ENCODE measurements around the gene SPARCL1. TPM values are rescaled to one million over a fixed set of nuclear protein-coding genes. Genes with fewer than 3 reads are reported as not detected.

SPARCL1 gene
- total RNA-seq, 6 experiments from 2014 or later, result not detected

DNA sequence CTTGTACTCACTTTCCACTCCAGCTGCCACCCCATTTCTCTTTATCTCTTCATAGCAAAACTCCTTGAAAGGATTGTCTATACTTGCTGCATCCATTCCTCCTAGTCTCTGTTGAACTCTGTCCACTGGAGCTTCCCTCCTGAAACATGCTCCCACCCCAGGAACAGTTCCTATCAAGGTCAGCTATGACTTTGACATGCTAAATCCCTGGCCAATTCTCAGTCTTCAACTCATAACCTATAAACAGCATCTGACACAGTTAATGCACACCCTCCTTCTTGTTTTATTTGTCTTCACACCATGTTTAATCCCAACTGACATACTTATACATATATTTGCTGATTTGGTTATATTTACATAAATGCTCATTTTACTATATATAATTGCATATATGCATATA, 47.8 kb downstream of the SPARCL1 start:
- no peak overlapping the region for H3K27ac Mint-ChIP-seq
- no peaks in the 10 kb centered on the region for H3K4me1 Mint-ChIP-seq (ENCODE audit: low read depth)
- TF ChIP-seq, protein P1, sequence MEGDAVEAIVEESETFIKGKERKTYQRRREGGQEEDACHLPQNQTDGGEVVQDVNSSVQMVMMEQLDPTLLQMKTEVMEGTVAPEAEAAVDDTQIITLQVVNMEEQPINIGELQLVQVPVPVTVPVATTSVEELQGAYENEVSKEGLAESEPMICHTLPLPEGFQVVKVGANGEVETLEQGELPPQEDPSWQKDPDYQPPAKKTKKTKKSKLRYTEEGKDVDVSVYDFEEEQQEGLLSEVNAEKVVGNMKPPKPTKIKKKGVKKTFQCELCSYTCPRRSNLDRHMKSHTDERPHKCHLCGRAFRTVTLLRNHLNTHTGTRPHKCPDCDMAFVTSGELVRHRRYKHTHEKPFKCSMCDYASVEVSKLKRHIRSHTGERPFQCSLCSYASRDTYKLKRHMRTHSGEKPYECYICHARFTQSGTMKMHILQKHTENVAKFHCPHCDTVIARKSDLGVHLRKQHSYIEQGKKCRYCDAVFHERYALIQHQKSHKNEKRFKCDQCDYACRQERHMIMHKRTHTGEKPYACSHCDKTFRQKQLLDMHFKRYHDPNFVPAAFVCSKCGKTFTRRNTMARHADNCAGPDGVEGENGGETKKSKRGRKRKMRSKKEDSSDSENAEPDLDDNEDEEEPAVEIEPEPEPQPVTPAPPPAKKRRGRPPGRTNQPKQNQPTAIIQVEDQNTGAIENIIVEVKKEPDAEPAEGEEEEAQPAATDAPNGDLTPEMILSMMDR (IDR thresholded peaks at IDR 0.05), result no peak
- H3K27me3 Mint-ChIP-seq (ENCODE audit: insufficient read depth), result no peaks in the 10 kb centered on the region
- DNase-seq, result no peak
- no peaks in the 10 kb centered on the region; the same call in 1 of the 2 replicates for H3K9me3 Mint-ChIP-seq
- H3K4me3 Mint-ChIP-seq, result no peak overlapping the region
- no peaks in the 10 kb centered on the region for H3K36me3 Mint-ChIP-seq (ENCODE audit: low read depth)

DNA sequence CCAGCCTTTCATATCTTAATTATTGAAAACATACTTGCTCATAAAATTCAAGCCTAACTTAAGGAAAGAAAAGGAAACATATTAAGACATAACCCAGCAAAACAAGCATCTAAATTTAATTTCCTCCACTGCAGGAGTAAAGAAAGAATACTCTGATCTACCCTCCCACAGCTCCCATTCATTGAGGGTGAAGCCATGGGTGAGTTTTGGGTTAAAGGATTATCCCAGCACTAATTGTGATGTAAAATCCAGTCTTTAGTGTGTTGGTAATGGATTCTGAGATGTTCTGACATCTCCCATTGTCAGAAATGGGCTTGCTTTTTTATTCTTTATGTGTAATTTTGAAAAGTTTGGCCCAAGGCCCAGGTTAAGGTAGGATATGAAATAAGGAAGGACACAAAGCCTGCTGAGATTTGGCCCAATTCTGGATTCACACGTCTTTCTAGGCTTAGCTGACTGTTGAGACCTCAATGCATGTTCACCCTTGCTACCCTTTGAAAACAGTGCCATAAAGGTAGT, 50.4 kb downstream of the SPARCL1 start:
- Mint-ChIP-seq H3K4me3 (no peak overlapping the region), H3K4me1 (ENCODE audit: low read depth) (no peaks in the 10 kb centered on the region), H3K9me3 (no peaks in the 10 kb centered on the region), H3K27ac (no peak overlapping the region), H3K36me3 (ENCODE audit: low read depth) (no peaks in the 10 kb centered on the region), H3K27me3 (ENCODE audit: insufficient read depth) (no peaks in the 10 kb centered on the region)
- TF ChIP-seq, protein P1 (IDR thresholded peaks at IDR 0.05), result no peak
- no peak for DNase-seq

DNA sequence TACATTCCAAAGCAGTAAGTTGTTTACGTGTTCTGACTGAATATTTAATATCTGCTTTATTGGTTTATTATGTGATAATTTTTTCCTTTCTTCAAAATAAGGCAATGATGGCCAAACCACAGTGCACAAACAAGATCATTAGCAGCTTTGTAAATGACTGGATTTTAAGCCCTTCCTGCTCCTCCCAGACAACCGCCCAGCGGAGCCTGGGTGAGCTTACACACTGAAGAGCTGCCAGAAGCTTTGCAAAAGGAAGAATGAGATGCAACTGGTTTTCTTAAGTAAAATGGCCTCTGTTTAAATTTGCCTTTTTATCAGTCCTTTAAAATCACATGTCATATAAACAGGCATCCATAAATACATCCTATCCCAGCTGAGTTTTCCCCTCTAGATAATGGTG, 52.2 kb downstream of the SPARCL1 start:
- TF ChIP-seq, protein P1 (IDR thresholded peaks at IDR 0.05), result no peak
- no peak overlapping the region for H3K27ac Mint-ChIP-seq
- no peaks in the 10 kb centered on the region for H3K27me3 Mint-ChIP-seq (ENCODE audit: insufficient read depth)
- no peak overlapping the region for H3K4me3 Mint-ChIP-seq
- no peaks in the 10 kb centered on the region for H3K4me1 Mint-ChIP-seq (ENCODE audit: low read depth)
- H3K36me3 Mint-ChIP-seq (ENCODE audit: low read depth), result no peaks in the 10 kb centered on the region
- no peaks in the 10 kb centered on the region for H3K9me3 Mint-ChIP-seq
- DNase-seq, result no peak

DNA sequence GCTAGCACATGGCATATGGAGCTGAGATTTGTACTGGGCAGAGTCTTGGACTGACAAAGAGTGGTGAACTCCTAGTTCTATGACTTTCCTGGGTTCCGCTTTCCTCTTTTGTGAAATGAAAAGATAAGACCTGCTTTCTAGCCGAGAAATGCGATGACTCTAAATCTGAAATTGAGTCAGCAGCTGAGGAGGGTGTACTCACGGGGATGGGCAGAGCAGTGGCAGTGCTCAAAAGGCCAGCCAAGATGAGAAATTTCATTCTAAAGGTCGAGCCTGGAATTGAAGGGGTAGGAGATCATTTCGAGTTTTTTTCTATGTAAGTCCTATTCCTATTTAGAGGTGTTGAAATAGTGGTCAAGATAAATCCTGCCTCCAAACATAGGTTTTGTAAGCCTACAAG, 59.8 kb downstream of the SPARCL1 start:
- TF ChIP-seq, protein P1 (IDR thresholded peaks at IDR 0.05), result no peak
- Mint-ChIP-seq H3K36me3 (ENCODE audit: low read depth) (no peaks in the 10 kb centered on the region), H3K27me3 (ENCODE audit: insufficient read depth) (no peaks in the 10 kb centered on the region), H3K9me3 (no peaks in the 10 kb centered on the region), H3K4me3 (no peak overlapping the region), H3K27ac (no peak overlapping the region), H3K4me1 (ENCODE audit: low read depth) (no peaks in the 10 kb centered on the region)
- DNase-seq, result no peak

DNA sequence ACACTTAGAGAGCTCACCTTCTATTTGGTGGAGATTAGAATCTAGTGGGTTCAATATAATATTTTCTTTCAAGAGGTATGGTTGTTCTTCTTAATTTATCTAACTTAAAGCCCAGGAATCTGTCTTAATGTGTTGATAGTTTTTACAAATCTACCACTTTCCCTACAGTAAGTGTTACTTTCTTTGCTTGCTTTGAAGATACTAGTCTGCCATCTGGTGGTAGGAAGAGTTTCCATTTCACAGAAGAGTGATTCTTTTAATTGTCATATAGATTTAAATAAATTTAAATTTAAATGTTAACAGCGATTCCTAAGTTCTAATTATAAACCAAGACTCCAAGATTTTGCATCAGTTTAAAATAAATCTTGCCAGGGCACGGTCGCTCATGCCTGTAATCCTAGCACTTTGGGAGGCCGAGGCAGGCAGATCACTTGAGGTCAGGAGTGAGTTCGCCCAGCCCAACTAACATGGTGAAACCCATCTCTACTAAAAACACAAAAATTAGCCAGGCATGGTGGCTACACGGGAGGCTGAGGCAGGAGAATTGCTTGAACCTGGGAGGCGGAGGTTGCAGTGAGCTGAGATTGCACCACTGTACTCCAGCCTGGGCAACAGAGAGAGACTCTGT, 63.3 kb downstream of the SPARCL1 start:
- Mint-ChIP-seq H3K36me3 (ENCODE audit: low read depth) (no peaks in the 10 kb centered on the region), H3K27ac (no peak overlapping the region), H3K4me1 (ENCODE audit: low read depth) (peaks cover 7% of the 10 kb centered on the region), H3K9me3 (no peaks in the 10 kb centered on the region), H3K27me3 (ENCODE audit: insufficient read depth) (no peaks in the 10 kb centered on the region), H3K4me3 (no peak overlapping the region)
- TF ChIP-seq, protein P1 (IDR thresholded peaks at IDR 0.05), result peak; percentile 91
- DNase-seq, result peak; percentile 60
